GM20431 (cell line): ENCODE measurements around the gene MARCHF9.
"Not testable (repeated sequence)": the region's sequence is repeated elsewhere in the genome, so short reads cannot be mapped to it uniquely, and the experiment has no call there.

Experiments
- in situ Hi-C: fragments of 300-500 bp; cut with MseI, MboI; formaldehyde crosslinking; loops from one replicate; pipeline ENCODE4 v1.15.0; 2020; ENCODE audit warnings: low sequenced_read_pairs; ENCODE audit not compliant: unreplicated experiment

The MARCHF9 gene

GRCh38 chr12:57766464-57767304, 11.8 kb downstream of the MARCHF9 start, which contains the start of gene CYP27B1:
Gene CYP27B1 (minus strand): TSS chr12:57767078. CDS start chr12:57767041, 37 bp downstream.
- in situ Hi-C loops: no loop called here

- in situ Hi-C loops: no loop called here
These were observed 12.4 kb downstream of the MARCHF9 start for GRCh38 chr12:57767305-57767698.

DNA sequence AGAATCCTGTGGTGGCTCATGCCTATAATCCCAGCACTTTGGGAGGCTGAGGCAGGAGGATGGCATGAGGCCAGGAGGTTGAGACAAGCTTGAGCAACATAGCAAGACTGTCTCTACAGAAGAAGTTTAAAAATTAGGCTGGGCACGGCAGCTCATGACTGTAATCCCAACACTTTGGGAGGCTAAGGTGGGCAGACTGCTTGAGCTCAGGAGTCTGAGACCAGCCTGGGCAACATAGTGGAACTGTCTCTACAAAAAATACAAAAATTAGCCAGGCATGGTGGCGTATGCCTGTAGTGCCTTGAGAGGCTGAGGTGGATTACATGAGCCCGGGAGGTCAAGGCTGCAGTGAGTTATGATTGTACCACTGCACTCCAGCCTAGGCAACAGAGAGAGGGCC, 13.0 kb downstream of the MARCHF9 start:
- in situ Hi-C loops: no loop called here

- in situ Hi-C loops: no loop called here
These were observed 14.7 kb downstream of the MARCHF9 start for GRCh38 chr12:57769594-57769993.

DNA sequence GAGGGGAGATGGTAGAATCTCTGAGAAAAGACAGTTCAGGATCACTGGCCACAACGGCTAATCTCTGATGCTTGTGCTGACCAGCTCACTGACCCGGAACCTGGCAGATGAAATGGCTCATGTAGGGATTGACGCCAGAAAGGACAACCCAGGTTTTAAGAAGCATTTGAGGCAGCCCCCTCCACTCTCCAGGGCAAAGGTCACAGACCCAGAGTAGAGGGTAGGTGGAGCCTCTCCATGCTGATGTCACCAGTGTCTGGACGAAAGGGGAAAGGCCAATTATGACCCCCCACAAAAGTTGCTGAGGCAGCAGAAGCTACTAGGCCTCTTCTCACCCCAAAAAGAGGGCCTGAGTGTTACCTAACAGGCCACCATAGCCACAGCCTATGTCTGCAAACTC, 15.8 kb downstream of the MARCHF9 start:
- in situ Hi-C loops: no loop called here

DNA sequence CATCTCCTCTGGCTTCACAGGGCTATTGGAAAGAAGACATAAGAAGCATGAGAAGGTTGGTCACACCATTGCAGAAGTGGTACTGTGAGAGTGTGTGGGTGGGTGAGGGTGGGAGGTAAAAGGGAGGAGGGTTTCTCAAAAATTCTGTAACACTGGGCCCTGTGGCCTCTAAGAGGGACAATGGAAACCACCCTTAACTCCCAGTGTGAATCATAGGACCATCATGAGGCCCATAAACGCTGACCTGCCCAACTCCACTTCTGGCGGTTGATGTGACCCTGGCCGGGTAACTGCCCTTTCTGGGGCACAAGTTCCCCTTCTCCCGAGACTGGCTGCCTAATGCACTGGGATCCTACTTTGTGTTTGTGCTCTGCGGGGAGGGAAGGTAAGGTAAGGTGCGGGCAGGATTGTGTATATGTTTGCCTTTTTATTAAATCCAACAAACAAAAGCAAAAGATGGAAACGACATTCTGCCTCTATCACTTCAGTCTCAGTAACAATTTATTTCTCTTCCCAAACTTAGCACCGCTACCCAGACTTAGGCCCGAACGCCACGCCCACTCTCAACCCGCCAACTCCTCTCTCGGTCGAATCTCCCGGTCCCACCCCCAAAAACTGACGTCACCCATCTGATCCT, 16.5 kb downstream of the MARCHF9 start:
- in situ Hi-C loops: no loop called here

DNA sequence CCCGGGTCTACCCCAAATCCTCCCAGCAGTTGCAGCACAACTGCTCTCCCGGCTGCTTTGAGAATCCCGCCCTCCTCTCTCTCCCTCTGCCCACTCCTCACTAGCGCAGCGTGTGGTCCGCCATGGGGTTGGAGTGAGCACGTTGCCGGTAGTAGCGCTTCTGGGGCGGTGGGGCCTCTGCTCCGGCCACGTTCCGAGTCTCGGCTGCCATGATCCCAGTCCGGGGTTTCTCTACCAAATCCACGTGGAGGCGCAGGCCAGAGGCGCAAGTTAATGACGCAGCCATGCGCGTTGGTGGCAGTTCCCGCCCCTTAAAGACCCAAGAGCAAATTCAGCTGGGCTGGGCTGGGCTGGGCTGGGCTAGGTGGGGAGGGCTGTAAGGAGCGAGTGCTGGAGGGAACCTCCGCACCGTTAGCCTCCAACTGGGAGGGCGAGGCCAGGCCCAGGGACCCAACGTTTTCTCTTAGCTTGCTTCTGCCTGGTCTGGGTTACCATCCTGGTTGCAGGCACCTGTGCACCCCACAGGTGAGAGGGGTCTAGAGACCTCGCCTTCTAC, 17.0 kb downstream of the MARCHF9 start, which contains the start of gene METTL1:
Gene METTL1 (minus strand): TSS at position 233 of the 556 bp plus-strand sequence. CDS start 22 bp downstream, at position 211.
- in situ Hi-C loops: no loop called here

DNA sequence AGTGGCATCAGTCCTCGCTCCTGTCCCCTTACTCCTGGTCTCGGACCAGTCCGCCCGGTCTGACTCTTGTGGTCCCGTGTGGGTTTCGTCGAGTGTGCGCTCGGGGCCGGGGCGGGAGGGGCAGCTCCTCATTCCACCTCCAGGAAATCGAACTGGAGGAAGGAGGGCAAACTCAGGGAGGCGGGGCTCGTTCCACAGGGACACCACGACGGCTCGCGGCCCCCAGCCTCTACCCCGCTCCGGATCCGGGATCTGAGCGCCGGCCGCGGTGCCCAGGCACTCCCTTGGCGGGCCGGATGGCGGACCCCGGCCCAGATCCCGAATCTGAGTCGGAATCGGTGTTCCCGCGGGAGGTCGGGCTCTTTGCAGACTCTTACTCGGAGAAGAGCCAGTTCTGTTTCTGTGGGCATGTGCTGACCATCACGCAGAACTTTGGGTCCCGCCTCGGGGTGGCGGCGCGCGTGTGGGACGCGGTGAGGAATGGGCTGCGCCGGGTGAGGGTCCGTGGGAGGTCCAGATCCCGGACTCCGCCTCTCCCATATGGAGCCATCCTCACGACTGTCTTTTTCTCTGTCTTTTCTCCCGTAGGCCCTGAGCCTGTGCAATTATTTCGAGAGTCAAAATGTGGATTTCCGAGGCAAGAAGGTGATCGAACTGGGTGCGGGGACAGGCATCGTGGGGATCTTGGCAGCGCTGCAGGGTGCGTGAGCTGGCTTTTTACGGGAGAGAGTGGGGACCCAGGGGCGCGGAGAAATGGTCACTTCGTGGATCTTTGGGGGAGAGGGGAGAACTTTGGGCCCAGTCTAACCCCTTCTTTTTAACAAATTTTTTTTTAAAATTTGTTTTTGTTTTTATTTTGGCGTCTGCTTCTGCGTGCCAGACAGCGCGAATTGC, 17.8 kb downstream of the MARCHF9 start, which contains the start of gene EEF1AKMT3:
Gene EEF1AKMT3 (plus strand): TSS at position 186 of the 894 bp plus-strand sequence. CDS start 111 bp downstream, at position 297.
- in situ Hi-C loops: no loop called here

- in situ Hi-C loops: not testable (repeated sequence)
These were observed 19.7 kb downstream of the MARCHF9 start for GRCh38 chr12:57774634-57775033.

- in situ Hi-C loops: no loop called here
These were observed 20.1 kb downstream of the MARCHF9 start for GRCh38 chr12:57775044-57775443.

DNA sequence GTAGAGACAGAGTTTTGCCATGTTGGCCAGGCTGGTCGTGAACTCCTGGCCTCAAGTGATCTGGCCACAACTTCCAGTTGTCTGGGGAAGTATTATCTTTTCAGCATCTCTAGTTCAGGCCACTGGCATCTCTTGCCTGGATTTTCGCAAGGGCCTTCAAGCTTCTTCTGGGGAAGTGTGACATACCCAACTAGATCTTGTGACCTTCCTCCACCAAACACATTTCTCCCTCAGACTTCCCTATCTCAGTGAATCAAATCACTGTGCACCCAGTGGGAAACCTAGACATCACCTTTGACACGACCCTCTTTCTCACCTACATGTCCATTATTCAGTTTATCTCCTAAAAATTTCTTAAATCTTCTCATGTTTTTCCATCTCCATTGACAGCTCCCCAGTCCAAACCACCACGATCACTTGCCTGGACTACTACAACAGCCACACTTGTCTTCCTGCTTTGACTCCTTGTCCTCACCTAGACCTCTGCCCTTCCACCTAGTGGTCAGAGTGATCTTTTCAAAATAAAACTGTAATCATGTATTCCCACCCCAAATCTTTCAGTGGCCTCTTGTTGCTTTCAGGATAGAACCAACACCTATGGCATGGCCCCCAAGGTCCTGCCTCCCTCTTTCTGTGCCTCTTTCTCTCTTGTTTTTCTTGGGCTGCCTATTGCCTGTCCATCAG, 20.8 kb downstream of the MARCHF9 start:
- in situ Hi-C loops: no loop called here

- in situ Hi-C loops: no loop called here
These were observed 21.3 kb downstream of the MARCHF9 start for GRCh38 chr12:57776247-57776587.

DNA sequence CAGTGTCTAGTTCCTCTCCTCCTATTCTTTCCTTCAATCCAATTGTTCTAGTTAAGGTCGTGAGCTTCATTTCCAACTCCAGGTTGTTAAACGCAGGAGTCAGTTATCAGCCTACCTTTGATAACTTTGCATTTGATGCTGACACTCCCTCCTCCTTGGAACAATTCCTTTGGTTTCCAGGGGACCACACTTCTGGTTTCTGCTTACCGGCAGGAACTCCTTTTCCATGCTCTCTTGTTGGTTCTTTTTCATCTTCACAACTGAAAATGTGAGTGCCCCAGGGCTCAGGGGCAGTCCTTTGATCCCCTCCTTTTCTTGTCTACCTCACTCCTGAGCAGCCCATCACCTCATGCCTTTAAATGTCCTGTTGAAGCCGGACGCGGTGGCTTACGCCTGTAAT, 22.5 kb downstream of the MARCHF9 start:
- in situ Hi-C loops: no loop called here

DNA sequence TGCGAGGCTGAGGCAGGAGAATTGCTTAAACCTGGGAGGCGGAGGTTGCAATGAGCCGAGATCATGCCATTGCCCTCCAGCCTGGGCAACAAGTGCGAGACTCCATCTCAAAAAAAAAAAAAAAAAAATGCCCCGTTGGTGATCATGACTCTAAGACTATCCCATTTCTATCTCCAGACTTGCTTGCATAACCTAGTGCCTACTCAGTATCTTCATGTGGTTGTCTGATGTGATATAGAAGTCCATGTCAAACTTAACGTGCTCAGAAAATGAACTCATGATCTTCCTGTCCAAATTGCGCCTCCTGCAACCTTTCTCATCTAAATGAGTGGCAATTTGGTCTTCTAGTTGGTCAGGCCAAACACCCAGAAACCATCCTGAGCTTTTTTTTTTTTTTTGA, 23.0 kb downstream of the MARCHF9 start:
- in situ Hi-C loops: no loop called here

GRCh38 chr12:57779736-57780135, 24.8 kb downstream of the MARCHF9 start:
- in situ Hi-C loops: no loop called here

DNA sequence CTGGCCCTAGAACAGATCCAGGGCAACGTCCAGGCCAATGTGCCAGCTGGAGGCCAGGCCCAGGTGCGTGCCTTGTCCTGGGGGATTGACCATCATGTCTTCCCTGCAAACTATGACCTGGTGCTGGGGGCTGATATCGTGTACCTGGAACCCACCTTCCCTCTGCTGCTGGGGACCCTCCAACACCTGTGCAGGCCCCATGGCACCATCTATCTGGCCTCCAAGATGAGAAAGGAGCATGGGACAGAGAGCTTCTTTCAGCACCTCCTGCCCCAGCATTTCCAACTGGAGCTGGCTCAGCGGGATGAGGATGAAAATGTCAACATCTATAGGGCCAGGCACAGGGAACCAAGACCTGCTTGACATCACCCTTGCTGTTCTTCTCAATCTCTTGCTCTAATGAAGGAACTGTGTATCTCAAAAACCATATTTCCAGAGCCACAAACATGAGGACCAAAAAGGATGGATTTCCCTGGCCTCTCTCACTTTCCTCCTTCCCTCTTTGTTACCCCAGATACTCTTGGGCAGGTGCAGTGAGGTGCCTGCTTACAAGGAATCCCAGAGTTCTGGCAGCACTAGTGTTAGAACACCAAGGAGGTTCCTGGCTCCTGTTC, 25.5 kb downstream of the MARCHF9 start:
- in situ Hi-C loops: no loop called here

GRCh38 chr12:57781244-57781643, 26.3 kb downstream of the MARCHF9 start:
- in situ Hi-C loops: no loop called here

- in situ Hi-C loops: no loop called here
These were observed 26.9 kb downstream of the MARCHF9 start for GRCh38 chr12:57781801-57782200.

DNA sequence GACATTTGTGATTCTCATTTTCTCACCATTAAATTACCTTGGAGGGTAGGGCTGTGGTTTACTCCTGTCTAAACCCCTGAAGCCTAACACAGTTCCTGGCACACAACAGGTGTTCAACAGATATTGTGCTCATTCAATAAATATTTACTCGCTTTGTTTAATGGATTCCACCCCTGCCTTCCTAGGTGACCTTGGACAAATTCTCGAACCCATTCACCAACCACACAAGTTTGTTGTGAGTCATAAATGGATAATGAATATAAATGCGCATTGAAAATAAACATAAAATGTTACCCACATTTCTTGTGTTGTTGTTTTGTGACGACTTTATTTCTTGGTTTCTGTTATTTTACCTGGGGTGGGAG, 27.3 kb downstream of the MARCHF9 start:
- in situ Hi-C loops: no loop called here
